Heart left ventricle (tissue), 16 donors: ENCODE results near the gene HEBP2. TPM values are rescaled to one million over a fixed set of nuclear protein-coding genes. Genes with fewer than 3 reads are reported as not detected.
A peak's percentile ranks its signal among the peaks of the same experiment; 100 is the strongest.

Experiments used
- ATAC-seq, 4 donors: fragments of 200-7000 bp; cut with Tn5 transposase; one replicate each; pipeline ENCODE4 v1.9.1; 2020 to 2022; ENCODE audit warnings: moderate library complexity in 4 of 4, mild to moderate bottlenecking in 3 of 4, moderate number of reproducible peaks in 1 of 4
- DNase-seq, 5 donors: peaks; one replicate each; pipeline ENCODE4 v3.0.0-alpha.2; 2020
- H3K27ac ChIP-seq, 12 donors: fragments of 200-600 bp; sonication (generic) in 4 of 12; one replicate each; pipeline versions ENCODE4 v1.5.0 to v1.8.0; 2016 to 2022; ENCODE audit warnings: mild to moderate bottlenecking in 2 of 12
- H3K27me3 ChIP-seq, 9 donors: fragments of 200-600 bp; sonication (generic) in 2 of 9; one replicate each; pipeline versions ENCODE4 v1.5.1 to v1.8.0; 2016 to 2022; ENCODE audit warnings: mild to moderate bottlenecking in 3 of 9
- H3K36me3 ChIP-seq, 9 donors: fragments of 200-600 bp; sonication (generic) in 2 of 9; one replicate each; pipeline versions ENCODE4 v1.5.0 to v1.8.0; 2018 to 2022; ENCODE audit warnings: mild to moderate bottlenecking in 2 of 9
- H3K4me1 ChIP-seq, 12 donors: fragments of 200-600 bp; sonication (generic) in 4 of 12; one replicate each; pipeline versions ENCODE4 v1.5.0 to v1.8.0; 2016 to 2022; ENCODE audit warnings: mild to moderate bottlenecking in 3 of 12
- H3K4me3 ChIP-seq, 12 donors: fragments of 200-600 bp; sonication (generic) in 4 of 12; one replicate each; pipeline versions ENCODE4 v1.5.0 to v1.8.0; 2017 to 2022; ENCODE audit warnings: mild to moderate bottlenecking in 9 of 12, moderate library complexity in 4 of 12
- H3K9me3 ChIP-seq, 12 donors: fragments of 200-600 bp; sonication (generic) in 4 of 12; one replicate each; pipeline versions ENCODE4 v1.5.0 to v1.8.0; 2016 to 2022; ENCODE audit warnings: mild to moderate bottlenecking in 1 of 12
- CTCF ChIP-seq, 12 donors: fragments of 200-600 bp; sonication (generic) in 4 of 12; IDR thresholded peaks; one replicate each; pipeline versions ENCODE4 v1.5.0 to v1.8.0; 2018 to 2022; ENCODE audit warnings: antibody characterized with exemption in 12 of 12, mild to moderate bottlenecking in 5 of 12
- POLR2A ChIP-seq, 2 donors: fragments of 450-650 bp; IDR thresholded peaks; one replicate each; pipeline ENCODE4 v1.6.1; 2017; ENCODE audit warnings: antibody characterized with exemption in 2 of 2, mild to moderate bottlenecking in 2 of 2, moderate library complexity in 2 of 2
- WGBS, 4 donors: extraction: QIAGEN DNeasy Blood & Tissue Kit in 2 of 4; methylation state at CpG; one replicate each; pipeline versions ENCODE4 v1.1.5 to v1.1.7; 2013 to 2018; 5-methylcytosine and 5-hydroxymethylcytosine counted together
- intact Hi-C, 10 donors: fragments of 100-400 bp; cut with DNase I; formaldehyde crosslinking; loops; one replicate each; pipeline versions ENCODE4 v1.11.1 to v1.14.2; 2022
- polyA plus RNA-seq, 2 donors: library from polyadenylated mRNA; stranded (reverse); fragments of 200-250 nt; gene quantifications; one replicate each; pipeline ENCODE4 v1.2.3, GENCODE V29; 2013
- total RNA-seq, 9 donors: library from RNA; depleted of rRNA in 2 of 9; stranded (reverse); fragments of >200 nt in 2 of 9; fragmentation: NEBNext Ultra II Directional in 3 of 9; extraction: Animal tissue kit (Norgen Biotek cat#: 25700) in 3 of 9; gene quantifications; one replicate each; pipeline versions ENCODE4 v1.1.0 to v1.2.4, GENCODE V29; 2016 to 2023
- donor health status: ischemic (EF 13 %, LVEDD 7.1; RV severe dilation, severe dysfunction).
- donor health status: healthy with polysubstance abuse.
- donor health status: DM: no; HTN: yes; CAD: no.
- donor health status: DM: no; HTN: no; CAD: no.
- donor health status: ischemic (EF 25% LVEDD 6.9; RV normal size, moderate dysfunction).
- donor health status: ischemic (EF 25% LVEDD 5.7; RV mildly dilated, moderate dysfunction).
- donor health status: healthy.
- donor health status: DM: yes; HTN: yes; CAD: no.
- donor health status: ischemic (EF 35%, LVEDD 5.7; RV mildly dilated, moderate dysfunction).
- donor health status: nonischemic (EF 11% LVEDD 7.7; RV severe dilation, severe dysfunction).
- donor health status: DM: yes; HTN: yes; CAD: no.
- donor health status: PGD.
- donor health status: ischemic (EF 29% LVEDD 5.4; RV normal size, mild dysfunction).
- donor health status: nonischemic (EF 23%, LVEDD 6.1; RV moderate dilation, normal function).

Gene HEBP2
- total and polyA plus RNA-seq, 11 donors, result 20.3 to 110 (median 90.2) TPM

- ATAC-seq, result no peak
- intact Hi-C loops, result no loop called here
These were observed 38.6 kb downstream of the HEBP2 start for GRCh38 chr6:138442663-138443062.

GRCh38 chr6:138443979-138444378 lies 40.0 kb downstream of the HEBP2 start:
- H3K9me3 ChIP-seq, result no peaks in the 10 kb centered on the region
- H3K27ac ChIP-seq, result no peak overlapping the region
- no peaks in the 10 kb centered on the region for H3K27me3 ChIP-seq
- intact Hi-C loops, result no loop called here
- H3K36me3 ChIP-seq, result peaks cover 0 to 47% (median 9%) of the 10 kb centered on the region in 9 donors
- peaks cover 0 to 28% (median 5%) of the 10 kb centered on the region in 12 donors for H3K4me1 ChIP-seq
- ATAC-seq (no peak), DNase-seq (no peak)
- no peak overlapping the region for H3K4me3 ChIP-seq
- TF ChIP-seq POLR2A (IDR thresholded peaks at IDR 0.05) (no peak), CTCF (IDR thresholded peaks at IDR 0.05) (no peak)

More at GRCh38 chr6:138442663-138443062, 38.6 kb downstream of the HEBP2 start:
- WGBS, 4 donors, result 82 to 90% (median 84%) methylated on average over 2 of the region's 2 CpGs
- Histone ChIP-seq H3K27me3 (no peaks in the 10 kb centered on the region), H3K36me3 (peaks cover 0 to 47% (median 9%) of the 10 kb centered on the region in 9 donors), H3K9me3 (no peaks in the 10 kb centered on the region), H3K27ac (peak overlapping the region in 5 of 12 donors; percentile 7 to 65 (median 54)), H3K4me1 (peaks cover 0 to 36% (median 5%) of the 10 kb centered on the region in 12 donors), H3K4me3 (no peak overlapping the region)
- no peak for DNase-seq
- TF ChIP-seq POLR2A (IDR thresholded peaks at IDR 0.05) (no peak), CTCF (IDR thresholded peaks at IDR 0.05) (no peak)

DNA sequence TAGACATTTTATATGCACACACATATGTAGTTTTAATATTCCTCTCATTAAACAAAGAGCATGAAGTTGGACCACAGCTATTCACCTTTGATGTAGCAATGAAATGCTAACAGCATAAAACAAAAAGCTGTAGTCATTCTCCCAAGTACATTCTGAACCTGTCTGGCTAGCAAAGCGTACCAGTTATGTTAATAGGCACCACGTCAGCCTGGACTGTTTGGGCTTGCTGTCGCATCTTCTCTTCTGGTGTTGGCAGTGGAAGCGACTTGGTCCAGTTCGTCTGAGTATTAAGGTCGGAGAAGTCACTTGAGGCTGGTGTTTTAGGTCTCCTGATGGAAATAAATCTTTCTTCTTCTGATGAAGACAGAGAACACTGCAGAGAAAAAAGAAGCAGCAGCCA lies 42.8 kb downstream of the HEBP2 start:
- ATAC-seq (peak in 1 of 4 donors; percentile 31), DNase-seq (no peak)
- intact Hi-C loops, result no loop called here
- peaks cover 0 to 10% (median 0%) of the 10 kb centered on the region in 12 donors for H3K4me1 ChIP-seq
- H3K36me3 ChIP-seq, result peaks cover 0 to 35% (median 9%) of the 10 kb centered on the region in 9 donors
- no peak overlapping the region for H3K27ac ChIP-seq
- H3K9me3 ChIP-seq, result no peaks in the 10 kb centered on the region
- no peak overlapping the region for H3K4me3 ChIP-seq
- WGBS, 4 donors, result 87 to 89% (median 88%) methylated on average over 6 of the region's 6 CpGs
- TF ChIP-seq POLR2A (IDR thresholded peaks at IDR 0.05), result no peak
- TF ChIP-seq CTCF (IDR thresholded peaks at IDR 0.05), result no peak
- H3K27me3 ChIP-seq, result no peaks in the 10 kb centered on the region

DNA sequence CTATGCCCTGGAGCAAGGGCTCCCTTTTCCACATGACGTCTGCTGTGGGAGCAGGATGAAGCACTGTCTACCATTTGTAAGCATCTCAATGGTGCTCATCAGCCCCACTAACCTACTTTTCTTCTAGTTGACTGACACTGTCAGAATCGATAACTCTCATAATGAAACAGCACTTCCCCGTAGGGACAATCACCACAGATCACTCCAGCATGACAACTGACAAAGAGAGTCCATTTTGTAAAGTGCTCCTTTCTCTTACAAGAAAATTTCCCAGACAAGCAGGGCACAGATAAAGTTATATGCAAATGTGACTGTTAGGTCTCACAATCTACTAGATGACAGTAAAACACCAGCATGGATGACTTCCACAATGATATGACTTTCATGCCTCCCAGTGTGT lies 46.4 kb downstream of the HEBP2 start:
- Histone ChIP-seq H3K4me3 (no peak overlapping the region), H3K9me3 (no peaks in the 10 kb centered on the region), H3K27me3 (no peaks in the 10 kb centered on the region), H3K27ac (no peak overlapping the region), H3K4me1 (peaks cover 0 to 6% (median 0%) of the 10 kb centered on the region in 12 donors), H3K36me3 (peaks cover 0 to 24% (median 9%) of the 10 kb centered on the region in 9 donors)
- 64 to 81% (median 73%) methylated on average over 3 of the region's 3 CpGs for WGBS, 4 donors
- intact Hi-C loops, result no loop called here
- no peak for DNase-seq
- TF ChIP-seq CTCF (IDR thresholded peaks at IDR 0.05) (no peak), POLR2A (IDR thresholded peaks at IDR 0.05) (no peak)
- ATAC-seq, result no peak
